HG03520 (cell line): ENCODE results near the gene PPP2R5C.
"Not testable (repeated sequence)": the region's sequence is repeated elsewhere in the genome, so short reads cannot be mapped to it uniquely, and the experiment has no call there.

Source experiments
- ATAC-seq: cut with Tn5 transposase; IDR thresholded peaks from one replicate; pipeline ENCODE4 v1.9.1; 2021; ENCODE audit warnings: mild to moderate bottlenecking, moderate library complexity; ENCODE audit not compliant: unreplicated experiment

The PPP2R5C gene

GRCh38 chr14:101761032-101761880, at the start of gene PPP2R5C:
Gene PPP2R5C, plus strand, starts transcription at chr14:101761709. Its CDS starts 185 bp downstream, at chr14:101761894.
- peak; percentile 39 for ATAC-seq

- ATAC-seq = not testable (repeated sequence)
Observed at GRCh38 chr14:101711857-101712233, 49.7 kb upstream of the PPP2R5C start.

DNA sequence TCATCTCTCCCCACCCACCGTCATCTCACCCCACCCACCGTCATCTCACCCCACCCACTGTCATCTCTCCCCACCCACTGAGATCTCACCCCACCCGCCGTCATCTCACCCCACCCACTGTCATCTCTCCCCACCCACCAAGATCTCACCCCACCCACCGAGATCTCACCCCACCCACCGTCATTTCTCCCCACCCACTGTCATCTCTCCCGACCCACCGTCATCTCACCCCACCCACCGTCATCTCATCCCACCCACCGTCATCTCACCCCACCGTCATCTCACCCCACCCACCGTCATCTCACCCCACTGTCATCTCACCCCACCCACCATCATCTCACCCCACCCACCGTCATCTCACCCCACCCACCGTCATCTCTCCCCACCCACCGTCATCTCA, 49.2 kb upstream of the PPP2R5C start:
- ATAC-seq = not testable (repeated sequence)

GRCh38 chr14:101713091-101713490, 48.4 kb upstream of the PPP2R5C start:
- ATAC-seq = not testable (repeated sequence)

GRCh38 chr14:101713621-101714349, 47.7 kb upstream of the PPP2R5C start:
- ATAC-seq = no peak

- ATAC-seq = no peak
Observed at GRCh38 chr14:101714394-101714793, 47.1 kb upstream of the PPP2R5C start.

- ATAC-seq = no peak
Observed at GRCh38 chr14:101715210-101716076, 46.1 kb upstream of the PPP2R5C start.

DNA sequence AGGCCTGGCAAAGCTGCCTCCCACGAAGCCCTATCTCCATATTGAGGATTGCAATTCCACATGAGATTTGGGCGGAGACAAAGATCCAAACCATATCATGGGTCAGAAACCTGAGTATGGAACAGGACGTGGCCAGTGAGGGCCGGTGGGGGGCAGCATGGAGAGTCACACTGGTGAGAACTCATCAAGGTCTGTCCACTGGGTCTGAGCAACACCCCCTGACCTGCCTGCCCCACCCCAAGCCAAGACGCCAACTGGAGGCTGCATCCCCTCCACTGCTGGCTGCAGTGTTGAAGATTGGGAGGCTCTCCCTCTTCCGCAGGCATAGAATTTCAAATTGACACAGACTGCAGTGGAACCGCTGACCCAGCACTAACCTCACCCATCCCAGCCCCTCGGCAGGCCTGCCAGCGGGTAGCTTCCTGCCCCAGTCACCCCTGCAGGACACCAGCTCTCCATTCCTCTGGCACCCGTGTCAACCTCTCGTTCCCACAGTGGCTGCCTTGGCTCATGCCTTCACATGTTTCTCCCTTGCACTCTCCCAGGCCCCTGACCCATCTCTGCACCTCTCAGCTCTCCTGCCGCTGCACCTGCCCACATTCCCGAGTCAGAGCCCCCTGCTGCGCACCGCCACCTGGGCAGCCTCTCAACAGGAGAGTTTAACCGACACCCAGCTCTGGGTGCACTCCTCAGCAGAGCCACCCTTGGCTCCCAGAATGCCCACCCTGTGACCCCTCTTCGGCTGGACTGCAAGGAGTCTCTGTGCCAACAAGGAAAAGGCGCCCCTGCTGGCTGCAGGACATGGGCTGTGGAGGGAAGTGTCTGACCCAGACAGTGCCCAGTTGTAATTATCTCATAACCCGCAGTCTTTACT, 45.2 kb upstream of the PPP2R5C start:
- ATAC-seq = no peak

- no peak for ATAC-seq
Observed at GRCh38 chr14:101716956-101717662, 44.4 kb upstream of the PPP2R5C start.

DNA sequence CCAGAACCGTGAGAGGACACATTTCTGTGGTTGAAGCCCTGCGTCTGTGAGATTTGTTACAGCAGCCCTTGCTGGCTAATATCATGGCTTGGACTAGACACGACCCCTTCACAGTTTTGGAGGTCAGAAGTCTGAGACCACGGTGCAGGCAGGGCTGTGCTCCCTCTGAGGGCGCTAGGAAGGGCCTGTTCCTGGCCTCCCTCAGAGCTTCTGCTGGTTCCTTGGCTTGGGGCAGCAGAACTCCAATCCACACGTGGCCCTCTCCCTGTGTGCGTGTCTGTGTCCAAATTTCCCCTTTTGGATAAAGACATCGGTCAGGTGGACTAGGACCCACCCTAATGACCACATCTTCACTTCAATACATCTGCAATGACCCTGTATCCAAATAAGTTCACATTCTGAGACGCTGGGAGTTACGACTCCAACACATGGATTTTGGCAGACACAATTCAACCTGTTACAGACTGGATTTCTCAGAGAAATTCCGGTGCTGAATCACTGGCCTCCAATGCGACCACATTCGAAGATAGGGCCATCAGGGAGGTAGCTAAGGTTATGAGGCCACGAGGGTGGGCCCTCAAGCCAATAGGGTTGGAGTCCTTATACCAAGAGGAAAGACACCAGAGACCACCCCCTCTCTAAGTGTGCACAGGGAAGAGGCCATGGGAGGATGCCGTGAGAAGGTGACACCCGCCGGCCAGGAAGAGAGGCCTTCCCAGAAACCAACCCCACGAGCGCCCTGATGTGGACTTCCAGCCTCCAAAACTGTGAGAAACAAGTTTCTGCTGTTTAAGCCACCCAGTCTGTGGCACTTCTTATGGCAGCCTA, 43.6 kb upstream of the PPP2R5C start:
- no peak for ATAC-seq

- no peak for ATAC-seq
Observed at GRCh38 chr14:101719045-101719645, 42.4 kb upstream of the PPP2R5C start.

DNA sequence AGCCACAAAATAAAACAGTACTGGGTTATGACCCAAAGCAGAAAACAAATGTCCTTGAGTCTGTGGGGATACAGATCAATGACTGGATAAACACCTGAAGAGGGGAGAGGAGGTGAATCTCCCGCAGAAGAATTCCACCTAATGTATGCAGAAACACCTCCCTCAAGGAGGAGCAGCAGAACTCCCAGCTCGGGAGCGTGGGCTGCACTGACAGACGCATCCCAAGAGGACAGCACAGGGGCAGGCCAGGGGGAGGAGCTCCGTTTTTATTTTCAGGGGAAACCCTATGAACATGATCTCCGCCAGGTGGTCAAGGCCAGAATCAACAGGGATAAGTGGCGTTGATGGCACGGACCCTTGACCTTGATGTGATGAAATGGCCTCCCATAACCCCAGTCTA, 41.8 kb upstream of the PPP2R5C start:
- no peak for ATAC-seq

- ATAC-seq = no peak
Observed at GRCh38 chr14:101721111-101721510, 40.4 kb upstream of the PPP2R5C start.

DNA sequence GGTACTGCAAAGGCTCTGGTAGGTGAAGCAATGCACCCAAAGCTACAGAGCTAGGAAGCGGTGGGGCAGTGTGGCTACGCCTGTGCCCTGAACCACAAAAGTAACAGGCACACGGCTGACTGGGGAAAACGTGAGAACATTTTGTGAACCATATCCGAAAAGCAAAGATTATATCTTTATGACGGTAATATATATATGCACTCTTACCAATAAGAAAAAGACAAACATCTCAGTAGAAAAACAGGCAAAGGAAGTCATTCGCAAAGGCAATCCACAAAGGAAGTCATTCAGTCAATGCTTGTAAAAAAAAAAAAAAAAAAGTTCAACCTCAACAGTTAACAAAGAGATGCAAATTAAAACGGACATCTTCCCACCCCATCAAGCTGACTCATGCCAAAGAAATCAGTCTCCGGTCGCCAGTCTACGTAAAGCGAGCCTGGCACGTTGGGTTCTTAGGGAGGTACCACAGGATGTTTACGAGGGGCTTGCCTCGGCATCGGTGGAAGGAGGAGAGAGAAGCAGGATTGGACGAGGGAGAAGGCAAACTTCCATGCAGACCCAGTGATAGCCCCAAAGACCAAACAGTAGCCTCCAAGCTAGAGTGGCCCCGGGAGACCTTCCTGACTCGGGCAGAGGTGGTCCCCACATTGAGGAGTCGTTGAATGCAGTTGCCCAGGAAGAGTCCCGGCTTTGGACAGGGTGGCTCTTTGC, 39.4 kb upstream of the PPP2R5C start:
- no peak for ATAC-seq

GRCh38 chr14:101723061-101723595, 38.4 kb upstream of the PPP2R5C start:
- no peak for ATAC-seq

- not testable (repeated sequence) for ATAC-seq
Observed at GRCh38 chr14:101725652-101726051, 35.9 kb upstream of the PPP2R5C start.

- ATAC-seq = no peak
Observed at GRCh38 chr14:101726295-101726953, 35.1 kb upstream of the PPP2R5C start.
